ENCODE results near the gene NUB1. TPM values are rescaled to one million over a fixed set of nuclear protein-coding genes. Genes with fewer than 3 reads are reported as not detected.

The NUB1 gene
- total RNA-seq, 1 donor from 2014 or later = 55.2 TPM

DNA sequence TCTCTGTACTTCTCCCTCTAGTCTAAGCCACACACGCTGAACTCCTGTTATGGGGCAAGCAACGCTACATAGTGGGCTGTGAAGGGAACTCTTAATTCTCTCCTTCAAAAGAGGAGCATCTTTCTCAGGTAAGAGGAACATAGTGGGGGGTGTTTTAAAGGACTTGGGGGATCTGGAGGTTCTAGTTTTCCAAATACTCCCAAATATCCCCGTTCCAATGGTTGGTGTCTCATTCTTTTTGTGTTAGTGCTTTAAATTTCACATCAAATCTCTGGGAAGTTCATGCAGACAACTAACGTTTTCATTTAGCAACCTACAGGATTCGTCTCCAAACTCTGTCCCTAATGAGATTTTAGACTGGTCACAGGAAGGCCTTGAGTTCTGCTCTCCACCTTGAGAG lies 80.6 kb downstream of the NUB1 start:
- no peak for DNase-seq
- no peak overlapping the region for H3K27ac ChIP-seq
- H3K4me1 ChIP-seq = peaks cover 12% of the 10 kb centered on the region
- intact Hi-C loops (cut with DNase I) = no loop called here
- H3K4me3 ChIP-seq = no peak overlapping the region
- no peak for ATAC-seq
- H3K36me3 ChIP-seq = no peaks in the 10 kb centered on the region
- no peaks in the 10 kb centered on the region for H3K27me3 ChIP-seq
- TF ChIP-seq, protein P1, sequence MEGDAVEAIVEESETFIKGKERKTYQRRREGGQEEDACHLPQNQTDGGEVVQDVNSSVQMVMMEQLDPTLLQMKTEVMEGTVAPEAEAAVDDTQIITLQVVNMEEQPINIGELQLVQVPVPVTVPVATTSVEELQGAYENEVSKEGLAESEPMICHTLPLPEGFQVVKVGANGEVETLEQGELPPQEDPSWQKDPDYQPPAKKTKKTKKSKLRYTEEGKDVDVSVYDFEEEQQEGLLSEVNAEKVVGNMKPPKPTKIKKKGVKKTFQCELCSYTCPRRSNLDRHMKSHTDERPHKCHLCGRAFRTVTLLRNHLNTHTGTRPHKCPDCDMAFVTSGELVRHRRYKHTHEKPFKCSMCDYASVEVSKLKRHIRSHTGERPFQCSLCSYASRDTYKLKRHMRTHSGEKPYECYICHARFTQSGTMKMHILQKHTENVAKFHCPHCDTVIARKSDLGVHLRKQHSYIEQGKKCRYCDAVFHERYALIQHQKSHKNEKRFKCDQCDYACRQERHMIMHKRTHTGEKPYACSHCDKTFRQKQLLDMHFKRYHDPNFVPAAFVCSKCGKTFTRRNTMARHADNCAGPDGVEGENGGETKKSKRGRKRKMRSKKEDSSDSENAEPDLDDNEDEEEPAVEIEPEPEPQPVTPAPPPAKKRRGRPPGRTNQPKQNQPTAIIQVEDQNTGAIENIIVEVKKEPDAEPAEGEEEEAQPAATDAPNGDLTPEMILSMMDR (IDR thresholded peaks at IDR 0.05) = no peak
- H3K9me3 ChIP-seq = no peaks in the 10 kb centered on the region

DNA sequence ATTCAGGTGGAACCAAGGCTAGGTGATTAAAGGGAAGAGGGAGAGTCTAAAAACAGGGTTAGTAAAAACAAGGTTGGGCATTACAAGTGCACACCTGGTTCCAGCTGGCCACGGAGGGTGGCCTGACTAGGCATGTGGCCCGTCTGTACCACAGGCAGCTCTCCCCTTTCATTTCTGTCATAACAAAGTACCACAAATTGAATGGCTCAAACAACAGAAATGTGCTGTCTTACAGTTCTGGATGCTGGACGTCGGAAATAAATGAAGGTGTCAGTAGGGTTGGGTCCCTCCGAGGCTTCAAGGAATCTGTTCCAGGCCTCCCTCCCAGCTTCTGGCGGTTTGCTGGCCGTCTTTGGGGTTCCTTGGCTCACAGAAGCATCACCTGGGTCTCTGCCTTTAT lies 81.6 kb downstream of the NUB1 start:
- Histone ChIP-seq H3K27ac (no peak overlapping the region), H3K36me3 (no peaks in the 10 kb centered on the region), H3K4me3 (no peak overlapping the region), H3K27me3 (no peaks in the 10 kb centered on the region), H3K4me1 (peaks cover 19% of the 10 kb centered on the region), H3K9me3 (no peaks in the 10 kb centered on the region)
- no peak for ATAC-seq
- no peak for DNase-seq
- intact Hi-C loops (cut with DNase I) = no loop called here
- TF ChIP-seq, protein P1 (IDR thresholded peaks at IDR 0.05) = no peak

DNA sequence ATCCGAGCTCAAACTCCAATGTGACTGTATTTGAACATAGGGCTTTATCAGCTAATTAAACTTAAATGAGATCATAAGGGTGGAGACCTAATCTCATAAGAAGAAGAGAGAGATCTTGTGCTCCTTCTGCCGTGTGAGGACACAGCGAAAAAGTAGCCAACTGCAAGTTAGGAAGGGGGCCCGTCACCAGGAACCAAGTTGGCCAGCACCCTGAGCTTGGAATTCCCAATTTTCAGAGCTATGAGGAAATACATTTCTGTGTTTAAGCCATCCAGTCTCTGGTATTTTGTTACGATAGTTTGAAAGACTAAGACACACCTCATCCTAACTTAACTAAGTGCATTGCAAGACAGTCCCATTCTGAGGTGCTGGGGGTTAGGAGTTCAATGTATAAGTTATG lies 82.3 kb downstream of the NUB1 start:
- H3K27ac ChIP-seq = no peak overlapping the region
- DNase-seq (no peak), ATAC-seq (no peak)
- no peaks in the 10 kb centered on the region for H3K36me3 ChIP-seq
- H3K27me3 ChIP-seq = no peaks in the 10 kb centered on the region
- H3K4me3 ChIP-seq = no peak overlapping the region
- H3K9me3 ChIP-seq = no peaks in the 10 kb centered on the region
- peaks cover 25% of the 10 kb centered on the region for H3K4me1 ChIP-seq
- TF ChIP-seq, protein P1 (IDR thresholded peaks at IDR 0.05) = no peak
- intact Hi-C loops (cut with DNase I) = no loop called here

DNA sequence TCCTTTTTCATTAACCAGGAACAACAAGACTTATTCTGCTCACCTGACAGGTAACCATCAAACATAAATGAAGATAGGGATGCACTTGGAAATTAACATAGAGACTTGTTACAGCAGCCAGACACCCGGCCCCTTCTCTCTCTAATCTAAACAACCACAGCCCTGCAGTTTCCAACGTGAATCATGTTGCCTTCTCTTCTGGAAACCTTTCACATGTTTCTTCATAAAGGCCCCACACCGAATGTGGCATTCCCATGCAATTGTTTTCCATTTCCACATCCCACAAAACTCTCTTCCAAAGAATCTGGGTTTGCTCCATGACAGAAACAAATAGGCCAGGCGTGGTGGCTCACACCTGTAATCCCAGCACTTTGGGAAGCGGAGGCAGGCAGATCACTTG lies 83.2 kb downstream of the NUB1 start:
- Histone ChIP-seq H3K4me3 (no peak overlapping the region), H3K27ac (no peak overlapping the region), H3K36me3 (no peaks in the 10 kb centered on the region), H3K4me1 (peaks cover 34% of the 10 kb centered on the region), H3K9me3 (no peaks in the 10 kb centered on the region), H3K27me3 (no peaks in the 10 kb centered on the region)
- intact Hi-C loops (cut with DNase I) = no loop called here
- TF ChIP-seq, protein P1 (IDR thresholded peaks at IDR 0.05) = no peak
- DNase-seq (no peak), ATAC-seq (no peak)

DNA sequence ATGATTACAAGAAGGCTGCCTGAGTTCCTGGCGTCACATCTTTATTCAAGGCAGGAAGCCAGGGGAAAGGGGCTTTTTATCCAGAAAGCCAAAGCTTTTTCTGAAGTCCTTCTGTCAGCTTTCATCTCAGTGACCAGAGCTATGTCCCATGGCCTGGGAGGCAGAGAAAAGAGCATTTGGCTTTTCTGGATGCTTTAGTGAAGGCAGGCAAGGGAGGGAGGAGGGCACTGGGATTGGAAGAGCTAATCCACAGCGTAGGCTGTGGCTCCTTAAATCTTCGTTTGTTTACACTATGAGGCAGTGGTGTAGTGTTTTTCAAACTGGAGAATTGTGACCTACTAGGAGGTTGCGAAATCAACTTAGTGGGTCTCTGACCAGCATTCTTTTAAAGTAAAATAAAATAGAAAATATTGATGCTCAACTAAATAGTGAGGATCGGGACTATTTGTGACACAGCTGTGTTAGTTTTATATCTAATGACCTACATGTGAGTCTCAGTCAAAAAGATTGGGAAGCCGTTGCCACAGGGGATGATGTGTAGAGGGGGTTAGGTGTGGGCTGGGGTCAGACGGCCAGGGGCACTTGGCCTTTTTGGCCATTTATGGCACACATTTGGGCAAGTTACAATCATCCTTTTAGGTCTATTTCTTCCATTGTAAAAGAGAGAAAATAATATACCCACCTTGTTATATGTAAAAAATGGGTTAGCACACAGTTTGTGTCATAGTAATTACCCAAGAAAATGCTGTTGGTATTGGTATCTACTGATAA lies 84.2 kb downstream of the NUB1 start:
- intact Hi-C loops (cut with DNase I) = no loop called here
- Histone ChIP-seq H3K4me3 (no peak overlapping the region), H3K4me1 (peaks cover 38% of the 10 kb centered on the region), H3K27me3 (no peaks in the 10 kb centered on the region), H3K36me3 (no peaks in the 10 kb centered on the region), H3K27ac (peak overlapping the region; percentile 51), H3K9me3 (no peaks in the 10 kb centered on the region)
- TF ChIP-seq, protein P1 (IDR thresholded peaks at IDR 0.05) = no peak
- ATAC-seq = peak; percentile 63
- DNase-seq = peak; percentile 6

Measured in upper lobe of right lung (tissue), 1 donor.